Stimulated activated CD4-positive, alpha-beta T cell treated with anti-CD3 and anti-CD28 coated beads, Interleukin-15, amount 100 ng/mL, for 1 hour (primary cell): ENCODE results near the gene ZFYVE21.
"Not testable (repeated sequence)": the region's sequence is repeated elsewhere in the genome, so short reads cannot be mapped to it uniquely, and the experiment has no call there.

ENCODE experiments used
- DNase-seq, 2 donors: peaks; one replicate each; pipeline ENCODE4 v3.0.0-alpha.2; 2020; ENCODE audit warnings: low read depth in 1 of 2, low spot score in 1 of 2

ZFYVE21 gene

DNA sequence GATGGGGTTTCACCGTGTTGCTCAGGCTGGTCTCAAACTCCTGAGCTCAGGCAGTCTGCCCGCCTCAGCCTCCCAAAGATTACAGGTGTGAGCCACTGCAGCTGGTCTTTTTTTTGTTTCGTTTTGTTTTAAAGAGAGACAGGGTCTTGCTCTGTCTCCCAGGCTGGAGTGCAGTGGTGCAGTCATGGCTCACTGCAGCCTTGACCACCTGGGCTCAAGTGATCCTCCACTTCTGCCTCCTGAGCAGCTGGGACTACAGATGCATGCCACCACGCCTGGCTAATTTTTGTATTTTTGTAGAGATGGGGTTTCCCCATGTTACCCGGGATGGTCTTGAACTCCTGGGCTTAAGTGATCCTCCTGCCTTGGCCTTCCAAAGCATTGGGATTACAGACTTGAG is 24.0 kb upstream of the ZFYVE21 start:
- not testable (repeated sequence) for DNase-seq

DNA sequence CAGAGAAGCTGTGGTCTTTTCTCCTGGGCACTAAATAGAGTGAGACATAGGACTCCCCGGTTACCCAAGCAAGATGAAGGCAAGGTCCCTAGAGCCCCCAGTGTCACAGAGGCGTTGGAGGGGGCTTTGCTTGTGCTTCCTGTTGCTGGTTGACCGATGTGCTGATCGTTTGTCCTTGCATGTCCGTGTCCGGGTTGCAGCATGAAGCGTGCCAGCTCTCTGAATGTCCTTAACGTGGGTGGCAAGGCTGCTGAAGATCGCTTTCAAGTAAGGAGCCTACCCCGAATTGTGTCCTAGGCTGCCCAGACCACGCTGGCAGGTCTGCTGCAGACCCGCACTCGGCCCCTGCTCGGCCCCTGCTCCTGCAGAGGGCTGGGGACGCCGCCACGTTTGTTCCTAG is 23.5 kb upstream of the ZFYVE21 start:
- no peak for DNase-seq

DNA sequence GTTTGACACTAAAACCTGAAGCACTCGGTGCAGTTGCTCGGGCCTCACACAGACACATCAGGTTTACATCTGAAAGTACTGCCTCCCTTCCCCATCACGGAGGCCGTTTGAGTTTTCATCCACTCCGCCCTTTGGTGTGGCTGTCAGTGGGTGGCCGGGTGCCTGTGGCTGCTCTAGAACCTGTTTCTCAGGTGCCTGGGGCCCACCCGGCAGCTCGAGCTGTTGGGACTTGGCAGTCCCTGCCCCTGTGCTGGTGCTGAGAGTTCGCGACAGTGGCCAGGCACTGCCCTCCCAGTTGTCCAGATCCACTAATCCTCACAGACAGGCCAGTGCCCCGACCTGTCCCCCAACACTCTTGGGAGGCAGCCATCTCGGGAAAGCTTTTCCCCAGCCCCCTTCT is 22.7 kb upstream of the ZFYVE21 start:
- no peak for DNase-seq

DNA sequence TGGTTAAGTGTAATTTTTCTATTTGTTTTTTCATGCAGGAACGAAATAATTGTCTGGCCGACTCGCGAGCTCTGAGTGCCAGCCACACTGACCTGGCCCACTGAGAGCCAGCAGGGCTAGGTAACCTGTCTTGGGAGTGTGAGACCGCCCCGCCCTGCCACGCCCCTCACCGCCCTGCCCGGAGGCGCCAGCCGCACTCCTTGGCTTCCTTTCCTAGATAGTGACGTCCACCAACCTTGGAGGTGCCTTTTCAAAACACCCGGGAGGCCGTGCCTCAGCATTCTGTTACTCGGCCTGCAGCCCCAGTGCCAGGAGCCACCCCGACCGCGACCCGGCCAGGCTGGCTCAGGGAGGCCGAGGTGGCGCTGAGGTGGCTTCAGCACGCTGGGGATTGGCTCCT is 22.1 kb upstream of the ZFYVE21 start:
- DNase-seq, result no peak

DNA sequence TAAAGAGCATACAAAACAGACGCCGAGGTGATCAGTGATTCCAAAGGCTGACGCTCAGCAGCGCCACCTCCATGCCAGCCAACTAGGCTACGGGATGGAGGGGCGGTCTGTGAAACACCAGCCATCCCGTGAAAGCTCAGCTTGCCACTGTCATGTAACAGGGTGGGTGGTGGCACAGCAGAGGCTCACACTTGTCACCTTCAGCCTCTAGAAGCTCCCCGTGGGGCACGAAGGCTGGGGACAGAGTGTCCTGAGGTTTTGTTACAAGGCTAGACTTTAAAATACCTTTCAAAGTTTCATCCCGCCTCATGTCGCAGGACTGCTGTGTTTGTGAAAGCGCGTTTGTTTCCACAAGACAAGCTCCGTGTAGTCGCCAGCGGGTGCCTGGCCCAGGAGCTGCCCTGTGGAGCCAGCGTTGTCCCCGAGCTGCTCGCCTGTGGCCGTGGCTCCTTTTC is 21.0 kb upstream of the ZFYVE21 start:
- DNase-seq, result no peak

DNA sequence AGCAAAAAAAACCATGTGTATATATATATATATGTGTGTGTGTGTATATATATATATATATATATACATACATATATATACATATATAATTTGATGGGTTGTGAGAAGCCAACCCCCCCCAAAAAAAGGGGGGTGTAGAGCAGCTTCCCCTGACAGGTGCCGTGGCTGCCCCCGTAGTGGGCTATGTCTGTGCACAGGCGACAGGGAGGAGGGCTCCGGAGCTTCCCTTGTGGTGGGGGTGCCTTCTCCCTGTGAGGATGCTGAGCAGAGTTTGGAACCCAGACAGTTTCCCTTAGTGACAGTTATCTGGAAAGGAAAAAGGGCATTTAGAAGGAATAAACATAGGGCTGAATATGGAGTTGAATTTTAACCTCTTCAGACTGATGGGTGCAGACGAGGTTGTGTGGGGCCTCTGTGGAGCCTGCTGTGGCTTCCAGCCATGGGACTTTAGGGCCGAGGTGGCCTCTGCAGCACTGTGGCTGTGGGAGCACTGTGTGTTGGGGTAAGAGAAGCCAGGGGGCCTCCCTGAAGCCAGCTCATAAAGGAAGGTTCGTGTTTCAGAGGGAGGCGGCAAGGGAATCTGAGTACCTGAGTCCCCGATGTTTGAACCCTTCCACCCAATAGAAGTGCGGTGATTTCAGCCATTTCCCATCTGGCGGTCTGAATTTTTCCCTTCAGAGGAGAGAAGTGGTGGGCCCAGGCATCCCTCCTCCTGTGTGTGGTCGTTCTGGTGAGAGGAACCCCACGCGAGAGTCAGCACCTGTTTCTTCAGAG is 20.1 kb upstream of the ZFYVE21 start:
- DNase-seq, result no peak

DNA sequence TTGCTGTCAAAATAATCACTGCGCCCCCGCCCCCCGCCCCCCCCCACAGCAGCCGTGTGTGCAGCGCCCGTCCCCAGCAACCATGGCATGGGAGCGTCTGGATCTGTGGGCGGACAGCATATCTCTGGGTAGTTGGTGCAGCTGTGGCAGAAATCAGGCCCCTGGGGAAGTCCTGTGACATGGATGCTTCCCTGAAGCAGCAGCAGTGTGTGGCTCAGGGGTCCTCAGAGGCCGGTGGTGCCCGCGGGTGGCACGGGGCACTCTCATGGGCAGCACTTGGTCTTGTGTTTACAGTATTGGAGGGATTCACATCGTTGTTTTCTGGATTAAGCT is 19.6 kb upstream of the ZFYVE21 start:
- DNase-seq, result no peak

DNA sequence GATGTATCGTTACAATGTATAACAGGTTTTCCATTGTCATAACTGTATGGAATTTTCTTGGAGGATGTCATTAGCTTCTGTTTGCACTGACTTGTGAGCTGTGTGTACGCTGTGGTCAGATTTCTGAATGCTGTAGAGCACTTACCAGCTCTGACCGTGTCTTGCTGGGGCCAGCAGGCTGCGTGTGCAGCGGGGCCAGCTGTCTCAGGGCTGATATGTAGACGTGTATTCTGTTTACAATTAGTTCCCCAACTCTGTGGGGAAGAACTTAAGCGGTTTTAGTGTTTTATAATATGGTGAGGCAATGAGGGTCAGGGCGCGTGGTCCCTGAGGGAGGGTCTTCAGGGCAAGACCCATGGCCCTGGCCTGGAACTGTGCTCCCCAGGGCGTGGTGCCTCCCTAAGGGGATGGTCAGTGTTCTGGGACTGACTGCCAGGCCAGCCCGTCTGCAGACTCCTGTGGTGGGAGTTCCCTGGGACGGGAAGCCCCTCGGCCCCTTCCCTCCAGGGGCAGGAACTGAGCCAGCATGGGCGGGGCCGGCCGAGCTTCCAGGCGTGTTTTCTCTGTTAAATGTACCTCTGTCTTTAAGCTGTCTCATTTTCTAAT is 19.0 kb upstream of the ZFYVE21 start:
- no peak for DNase-seq

DNA sequence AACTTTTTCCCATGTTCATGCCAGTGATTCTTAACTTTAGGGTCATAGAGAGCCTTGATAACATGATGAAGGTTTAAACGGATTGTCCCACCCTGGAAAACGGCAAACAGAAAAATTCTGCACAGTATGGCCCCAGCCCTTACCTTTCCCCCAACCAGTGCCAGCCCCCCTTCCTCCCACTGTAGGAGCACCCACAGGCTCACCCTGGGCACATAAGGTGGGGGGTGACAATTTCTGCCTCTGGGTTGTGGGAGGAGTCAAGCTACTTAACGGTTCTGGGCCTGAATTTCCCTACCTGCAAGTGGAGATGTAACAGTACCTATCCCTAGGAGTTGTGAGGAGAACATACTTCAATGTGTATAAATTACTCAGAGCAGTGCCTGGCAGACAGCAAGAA is 18.4 kb upstream of the ZFYVE21 start:
- no peak for DNase-seq

DNA sequence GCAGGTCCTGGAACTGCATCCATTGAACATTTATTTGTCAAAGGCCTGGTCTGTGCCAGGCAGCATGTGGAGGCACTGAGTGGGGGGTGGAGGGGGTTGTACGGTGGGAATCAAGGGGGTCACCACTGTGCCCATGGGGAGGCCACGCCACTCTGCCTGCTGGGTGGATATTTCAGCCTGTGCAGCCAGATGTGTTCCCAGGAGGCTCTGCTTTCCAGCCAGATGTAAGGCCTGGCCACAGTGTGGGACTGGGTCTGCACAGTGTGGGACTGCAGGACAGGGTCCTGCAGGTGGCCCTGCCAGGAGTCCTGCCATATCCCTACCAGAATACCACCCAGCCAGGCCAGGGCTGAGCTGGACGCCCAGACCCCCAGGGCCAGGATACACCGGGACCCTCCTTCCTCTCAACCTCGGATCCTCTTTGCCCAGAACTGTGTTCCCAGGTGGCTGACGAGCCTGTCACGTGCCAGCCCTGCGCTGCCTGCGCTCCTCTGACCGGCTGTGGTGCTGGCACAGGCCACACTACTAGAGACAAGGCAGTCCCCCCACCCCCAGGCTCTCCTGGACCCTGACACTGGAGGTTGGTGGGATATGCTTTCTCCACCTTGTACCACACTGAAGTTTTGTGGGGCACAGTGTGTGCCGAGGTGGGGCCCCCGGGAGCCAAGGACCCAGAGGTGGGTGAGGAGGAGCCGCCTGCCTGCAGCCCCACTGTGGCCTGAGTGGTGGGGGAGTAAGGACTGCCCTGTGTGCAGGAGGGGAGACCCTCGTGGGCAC is 17.8 kb upstream of the ZFYVE21 start:
- DNase-seq, result no peak

DNA sequence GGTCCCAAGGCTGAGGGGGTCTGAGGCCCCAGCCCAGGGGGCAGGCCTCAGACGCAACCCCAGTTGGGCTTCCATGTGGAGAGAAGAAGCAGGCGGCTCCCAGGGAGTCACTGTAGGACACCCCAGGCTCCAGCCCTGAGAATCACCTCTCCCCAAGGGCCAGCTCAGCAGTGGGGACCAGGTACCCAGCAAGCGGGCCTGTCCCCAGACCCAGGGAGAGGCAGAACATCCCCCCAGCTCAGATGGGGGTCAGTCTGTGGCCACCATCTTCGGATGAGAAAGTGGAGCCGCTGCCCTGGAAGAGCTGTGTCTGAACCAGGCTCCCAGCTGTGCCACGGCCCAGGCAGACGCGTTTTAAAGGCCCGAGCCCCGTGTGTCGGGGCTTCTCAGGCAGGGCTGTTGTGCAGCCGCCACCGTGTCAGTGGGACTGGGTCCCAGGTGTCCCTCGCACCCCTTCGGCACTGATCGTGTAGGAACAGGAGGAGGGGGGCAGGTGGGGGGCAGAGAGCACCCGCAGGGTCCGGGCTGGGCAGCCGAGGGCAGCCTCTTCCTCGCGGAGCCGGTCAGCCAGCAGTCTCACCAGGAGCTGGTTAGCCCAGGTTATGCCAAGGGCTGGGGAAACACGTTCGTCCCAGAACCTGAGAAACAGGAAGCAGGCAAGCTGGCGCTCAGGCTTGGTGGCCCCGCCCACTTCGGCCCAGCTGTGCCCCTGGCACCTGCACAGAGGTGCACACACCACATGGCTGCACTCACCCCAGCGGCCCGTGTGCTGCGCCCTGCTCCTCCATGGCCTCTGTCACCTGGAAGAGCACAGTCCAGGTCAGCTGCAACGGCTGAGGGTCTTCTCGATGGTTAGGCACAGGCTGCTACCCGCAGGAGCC is 17.0 kb upstream of the ZFYVE21 start:
- no peak for DNase-seq

DNA sequence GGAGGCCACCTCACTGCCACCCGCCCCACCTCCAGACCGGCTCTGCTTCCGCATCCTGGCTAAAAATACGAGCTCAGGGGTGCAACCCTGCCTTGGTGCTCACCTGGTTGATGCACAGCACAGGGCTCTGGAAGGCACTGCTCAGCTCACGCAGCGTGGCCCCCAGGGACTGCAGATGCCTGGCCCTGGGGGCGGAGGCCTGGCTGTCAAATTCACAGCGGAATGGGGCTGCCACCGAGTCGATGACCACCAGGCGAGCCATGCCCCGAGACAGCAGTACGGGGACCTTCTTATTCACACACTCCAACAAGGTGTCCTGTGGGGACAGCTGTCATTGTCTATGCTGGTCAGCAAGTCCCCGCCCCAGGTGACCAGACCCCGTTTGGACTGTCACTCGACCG is 16.3 kb upstream of the ZFYVE21 start:
- DNase-seq, result no peak

DNA sequence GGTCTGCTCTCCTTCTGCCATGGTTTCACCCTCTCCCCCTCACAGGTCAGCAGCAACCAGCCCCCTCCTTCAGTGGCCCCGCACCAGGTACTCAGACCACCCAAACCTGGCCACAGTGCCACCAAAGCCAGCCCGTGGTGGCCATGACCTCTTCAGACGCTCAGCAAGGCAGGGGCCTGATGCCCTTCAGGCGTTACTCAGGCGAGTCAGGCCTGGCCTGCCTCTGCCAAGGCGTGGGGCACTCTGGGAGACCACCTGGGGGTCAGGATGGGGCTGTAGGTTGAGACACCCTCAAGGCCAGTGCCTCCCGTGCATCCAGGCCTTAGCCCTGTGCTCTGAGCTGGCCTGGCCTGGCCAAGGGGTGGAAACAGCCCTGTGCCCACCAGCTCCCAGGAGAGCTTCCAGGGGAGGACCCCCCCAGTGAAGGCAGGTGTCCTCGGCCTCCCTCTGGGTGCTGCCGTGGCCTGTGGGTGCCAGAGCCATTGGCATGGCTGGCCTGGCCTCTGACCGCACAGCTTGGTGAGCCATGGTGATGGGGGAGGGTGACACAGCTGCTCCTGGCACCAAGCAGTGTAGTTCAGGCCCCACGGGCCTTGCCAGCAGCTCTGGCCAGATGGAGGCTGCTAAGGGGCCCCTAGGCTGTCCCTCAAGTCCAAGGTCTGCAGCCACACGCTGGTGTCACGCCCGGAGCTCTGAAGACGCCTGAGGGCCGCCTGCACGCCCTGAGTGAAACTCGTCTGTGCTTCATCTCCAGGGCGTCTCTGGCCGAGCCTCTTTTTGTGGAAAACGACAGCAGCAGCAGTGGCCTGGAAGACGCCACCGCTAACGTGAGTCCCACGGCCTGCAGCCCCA is 15.5 kb upstream of the ZFYVE21 start:
- DNase-seq, result no peak

DNA sequence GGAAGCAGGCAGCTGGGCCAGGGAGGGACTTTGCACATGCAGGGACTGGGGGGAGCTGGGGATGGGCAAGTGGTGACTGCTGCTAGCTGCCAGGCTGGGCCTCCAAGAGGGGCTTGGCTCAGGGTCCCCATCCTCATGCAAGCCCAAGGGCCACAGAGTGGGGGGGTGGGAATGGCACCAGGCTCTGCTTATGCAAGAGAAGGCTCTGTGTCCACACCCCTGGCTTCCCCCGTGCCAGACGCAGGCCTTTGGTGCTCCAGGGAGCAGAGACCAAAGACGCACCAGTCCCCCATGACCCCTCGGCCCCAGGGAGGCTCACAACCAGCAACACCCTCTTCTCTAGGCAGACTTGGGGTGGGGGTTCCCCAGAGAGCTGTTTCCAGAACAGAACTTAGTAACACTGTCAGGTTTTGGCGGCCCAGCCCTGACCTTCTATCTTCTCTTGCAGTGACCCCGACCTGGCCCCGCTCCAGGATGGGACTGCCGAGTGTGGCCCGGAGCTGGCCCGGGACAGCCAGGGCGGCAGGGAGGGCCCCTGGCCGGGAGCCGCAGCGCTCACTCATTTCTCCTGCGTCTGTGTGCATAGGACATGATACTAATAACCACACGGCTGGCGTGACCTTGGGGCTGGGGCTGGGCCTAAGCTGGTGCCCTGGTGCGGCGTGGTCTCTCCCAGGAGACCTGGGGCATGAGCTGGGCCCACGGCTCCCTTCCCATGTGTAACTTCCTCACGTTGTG is 14.7 kb upstream of the ZFYVE21 start:
- DNase-seq, result no peak

DNA sequence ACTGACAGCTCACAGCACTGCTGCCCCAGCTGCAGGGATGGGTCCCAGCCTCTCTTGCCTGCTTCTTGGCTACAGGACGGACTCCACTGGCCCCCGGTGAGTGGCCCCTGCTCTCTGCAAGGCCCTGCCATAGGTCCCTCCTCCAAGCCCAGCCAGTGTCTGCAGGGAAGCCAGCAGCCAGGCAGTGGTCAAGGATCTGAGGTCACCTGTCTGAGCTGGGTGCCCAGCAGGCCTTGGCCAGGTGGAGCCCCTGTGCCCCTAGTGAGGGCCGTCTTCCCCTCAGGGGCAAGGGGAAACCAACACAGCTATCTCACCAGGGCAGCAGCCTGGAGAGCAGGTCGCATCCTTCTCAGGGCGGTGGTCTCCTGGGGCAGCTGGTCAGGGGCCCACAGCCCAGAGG is 13.5 kb upstream of the ZFYVE21 start:
- DNase-seq, result no peak

DNA sequence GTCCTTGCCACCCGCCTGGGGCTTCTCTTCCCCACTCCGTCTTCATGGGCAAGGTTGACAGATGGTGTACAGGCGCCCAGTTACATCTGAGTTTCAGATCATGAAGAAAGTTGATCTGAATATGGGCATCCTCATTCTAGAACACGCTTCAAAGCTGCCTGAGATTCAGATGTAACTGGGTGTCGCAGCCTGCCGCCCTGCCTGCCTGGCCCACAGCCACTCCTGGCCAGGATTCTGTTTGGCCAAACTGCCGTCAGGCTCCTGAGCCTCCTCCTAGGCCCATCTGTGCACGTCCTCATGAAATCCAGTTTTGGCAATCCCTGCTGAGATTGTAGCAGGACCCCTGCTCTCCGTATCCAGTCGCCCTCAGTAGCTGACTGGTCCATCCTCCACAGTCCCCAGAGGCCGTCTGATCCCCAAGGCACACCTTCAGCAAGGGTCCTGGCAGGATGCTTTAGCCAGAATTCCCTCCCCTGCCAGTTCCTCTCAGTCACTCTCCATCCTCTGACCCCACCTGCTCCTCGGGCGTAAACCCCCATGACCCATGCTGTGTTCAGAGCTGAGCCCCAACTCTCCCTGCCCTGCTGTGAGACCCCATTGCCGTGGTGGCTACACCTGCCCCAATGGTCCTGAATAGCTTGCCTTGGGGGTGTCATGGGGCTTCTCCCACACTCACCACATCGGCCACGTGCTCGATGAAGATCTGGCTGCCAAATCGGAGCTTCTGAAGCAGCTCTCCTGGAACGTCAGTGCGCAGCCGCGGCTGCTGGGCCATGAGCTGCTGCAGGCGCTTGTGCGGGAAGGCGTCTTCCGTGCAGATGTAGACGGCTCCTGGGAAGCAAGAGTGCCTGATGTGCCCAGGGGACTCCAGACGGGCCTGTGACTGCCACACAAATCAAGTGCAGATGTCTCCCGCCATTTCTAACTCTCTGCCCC is 12.8 kb upstream of the ZFYVE21 start:
- DNase-seq, result no peak

DNA sequence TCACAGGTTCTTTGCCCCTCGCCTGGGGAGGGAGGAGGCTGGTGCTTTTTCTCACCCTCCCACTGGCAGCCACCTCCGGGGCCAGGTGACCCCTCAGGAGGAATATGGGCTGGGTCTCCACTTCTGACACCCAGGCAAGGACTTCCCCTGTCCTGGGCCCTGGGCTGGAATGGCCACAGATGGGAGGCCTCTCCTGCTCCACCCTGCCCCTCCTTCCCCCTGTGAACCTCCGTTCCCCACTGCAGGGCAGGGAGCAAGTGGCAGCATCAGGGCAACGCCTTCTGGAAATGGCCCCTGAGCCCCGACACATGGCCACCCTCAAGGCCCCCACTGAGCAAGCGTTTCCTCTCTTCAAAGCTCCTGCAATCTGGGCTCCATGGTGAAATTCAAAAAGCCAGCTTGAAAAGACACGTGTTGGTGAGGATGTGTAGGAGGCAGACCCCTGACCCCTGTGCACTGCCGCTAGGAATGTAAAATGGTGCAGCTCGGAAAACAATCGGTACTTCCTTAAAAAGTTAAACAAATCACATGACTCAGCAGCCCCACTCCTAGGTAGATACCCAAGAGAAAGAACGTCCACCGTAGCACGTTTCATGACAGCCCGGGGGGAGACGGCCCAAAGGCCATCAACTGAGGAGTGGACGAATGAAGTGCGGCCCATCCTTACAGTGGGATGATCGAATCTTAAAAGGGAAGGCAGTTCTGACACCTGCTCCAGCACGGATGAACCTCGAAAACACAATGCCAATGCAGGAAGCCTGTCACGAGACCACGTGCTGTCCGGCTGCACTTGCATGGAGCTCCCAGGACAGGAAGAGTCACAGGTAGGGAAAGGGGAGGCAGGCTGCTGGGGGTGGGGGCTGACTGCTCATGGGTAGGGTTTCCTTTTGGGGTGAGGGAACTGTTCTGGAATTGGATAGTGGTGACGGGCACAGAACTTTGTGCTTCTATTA is 11.9 kb upstream of the ZFYVE21 start:
- DNase-seq, result no peak

DNA sequence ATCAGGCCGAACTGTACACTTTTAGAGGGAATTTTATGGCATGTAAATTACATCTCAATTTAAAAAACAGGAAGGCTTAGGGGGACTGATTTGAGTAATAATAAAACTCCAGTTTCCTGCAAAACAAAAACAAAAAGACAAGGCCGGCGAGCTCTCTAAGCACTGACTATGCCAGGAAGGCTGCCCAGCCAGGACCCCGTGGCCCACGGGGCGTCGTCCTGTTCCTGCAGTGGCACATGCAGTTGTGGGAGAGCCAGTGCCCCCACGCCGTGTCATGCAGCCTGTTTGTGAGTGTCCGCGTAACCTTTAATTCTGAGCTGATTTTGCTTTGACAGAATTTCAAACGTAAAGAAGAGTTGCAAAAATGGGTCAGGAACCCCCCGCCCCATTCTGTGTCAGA is 10.9 kb upstream of the ZFYVE21 start:
- no peak for DNase-seq
